ENCODE data around the gene MFAP5. TPM values are rescaled to one million over a fixed set of nuclear protein-coding genes. Genes with fewer than 3 reads are reported as not detected.

Gene MFAP5
- total RNA-seq, 1 experiment from 2014 or later, result not detected

GRCh38 chr12:8661016-8661415 is 1.6 kb downstream of the MFAP5 start (continued):
- TF ChIP-seq ZNF274 (IDR thresholded peaks at IDR 0.05; ENCODE audit: low read depth, low read length), result no peak
- no peak for TF ChIP-seq CEBPB (IDR thresholded peaks at IDR 0.05; ENCODE audit: low read depth)

GRCh38 chr12:8658346-8658745 is 4.3 kb downstream of the MFAP5 start:
- no peaks in the 10 kb centered on the region for H3K9me2 ChIP-seq (ENCODE audit: insufficient read depth)
- ChIA-PET POLR2A (no interaction called here), RAD21 (ENCODE audit: low non-redundant PET in 1 of 2, low total read pairs in 2 of 2, uncharacterized antibody in 2 of 2, unreplicated experiment in 2 of 2) (interaction anchor here in 1 of 2 experiments (1.1 to 1.2 kb wide), 2 partner anchors 114 to 231 kb away, joined by 3 read pairs; no protein-coding TSS in a partner anchor), CTCF (interaction anchor here (0.8 to 3.0 kb wide), 4 partner anchors 23 to 391 kb away, joined by 3 to 36 read pairs (median 17); no protein-coding TSS in a partner anchor)
- H3K4me3 ChIP-seq (replicated peaks in 1 of 2; ENCODE audit: low read depth in 1 of 2, low read length in 2 of 2), result no peak overlapping the region
- H2AFZ ChIP-seq (ENCODE audit: low read depth, low read length, poor library complexity, severe bottlenecking), result no peak overlapping the region
- no peaks in the 10 kb centered on the region for H4K20me1 ChIP-seq (ENCODE audit: insufficient read depth)
- no peak for DNase-seq (ENCODE audit: low read depth, low spot score)
- no peak overlapping the region for H3K27ac ChIP-seq (ENCODE audit: low read depth, low read length)
- ATAC-seq, result no peak
- no peak overlapping the region for H3K4me2 ChIP-seq (ENCODE audit: low read length)
- no peak for TF ChIP-seq EGR1 (IDR thresholded peaks at IDR 0.05; ENCODE audit: low read depth)
- TF ChIP-seq CBX3 (IDR thresholded peaks at IDR 0.05; ENCODE audit: low read depth), result no peak
- no peak for TF ChIP-seq REST (IDR thresholded peaks at IDR 0.05; ENCODE audit: low read depth)
- no peak for TF ChIP-seq CEBPB (IDR thresholded peaks at IDR 0.05; ENCODE audit: low read depth)
- no peak for TF ChIP-seq CTCF (IDR thresholded peaks at IDR 0.05 in 2 of 3, conservative IDR thresholded peaks at IDR 0.05 in 1 of 3; ENCODE audit: borderline replicate concordance in 1 of 3, insufficient read depth in 1 of 3, low read depth in 2 of 3, low read length in 2 of 3)
- no peak for TF ChIP-seq ZBTB33 (IDR thresholded peaks at IDR 0.05; ENCODE audit: extremely low read depth, insufficient replicate concordance, low read length)
- H3K27me3 ChIP-seq (ENCODE audit: insufficient read depth, low read length), result peaks cover 5% of the 10 kb centered on the region; the same call in 1 of the 2 replicates
- 0 out of 4 replicates have a peak, but pooled peaks cover 0 to 3% of the 10 kb centered on the region in 2 experiments for H3K4me1 ChIP-seq (ENCODE audit: control insufficient read depth in 1 of 2, insufficient read depth in 2 of 2, low read length in 2 of 2)
- intact Hi-C loops (cut with micrococcal nuclease), result loop anchor here (5.0 kb wide), 1 partner anchor 389 kb away; no protein-coding TSS in a partner anchor
- H3K9ac ChIP-seq (ENCODE audit: low read length), result no peak overlapping the region
- H3K79me2 ChIP-seq (ENCODE audit: insufficient read depth, low read length), result no peaks in the 10 kb centered on the region
- BruUV-seq (replicated peaks), result no TSS peak
- no peaks in the 10 kb centered on the region for H3K9me3 ChIP-seq (ENCODE audit: control insufficient read depth in 1 of 2, insufficient read depth in 1 of 2, low read depth in 1 of 2, low read length in 2 of 2)
- H3K36me3 ChIP-seq (ENCODE audit: control insufficient read depth in 1 of 2, insufficient read depth in 2 of 2, low read length in 2 of 2), result no peaks in the 10 kb centered on the region
